Ishikawa (cell line): ENCODE measurements around the gene IVL.

Experiments
- CEBPB ChIP-seq: IDR thresholded peaks from 2 replicates; pipeline ENCODE4 v1.6.1; 2012
- CREB1 ChIP-seq: IDR thresholded peaks from 2 replicates; pipeline ENCODE4 v1.6.1; 2012; ENCODE audit warnings: low read depth
- EGR1 ChIP-seq: IDR thresholded peaks from 2 replicates; pipeline ENCODE4 v1.6.1; 2012
- EP300 ChIP-seq: IDR thresholded peaks from 2 replicates; pipeline ENCODE4 v1.6.1; 2012; ENCODE audit warnings: borderline replicate concordance
- FOXM1 ChIP-seq: IDR thresholded peaks from 2 replicates; pipeline ENCODE4 v1.6.1; 2012; ENCODE audit warnings: low read depth, borderline replicate concordance
- MAX ChIP-seq: IDR thresholded peaks from 2 replicates; pipeline ENCODE4 v1.6.1; 2012
- NFIC ChIP-seq: IDR thresholded peaks from 2 replicates; pipeline ENCODE4 v1.6.1; 2012
- RAD21 ChIP-seq: IDR thresholded peaks from 2 replicates; pipeline ENCODE4 v1.6.1; 2012; ENCODE audit warnings: low read depth
- REST ChIP-seq: IDR thresholded peaks from 2 replicates; pipeline ENCODE4 v1.6.1; 2012; ENCODE audit warnings: low read depth, mild to moderate bottlenecking
- TAF1 ChIP-seq: IDR thresholded peaks from 2 replicates; pipeline ENCODE4 v1.6.1; 2012; ENCODE audit warnings: low read depth, mild to moderate bottlenecking
- TCF12 ChIP-seq: IDR thresholded peaks from 2 replicates; pipeline ENCODE4 v1.6.1; 2012; ENCODE audit warnings: low read depth
- TEAD4 ChIP-seq: IDR thresholded peaks from 2 replicates; pipeline ENCODE4 v1.6.1; 2012
- USF1 ChIP-seq: IDR thresholded peaks from 2 replicates; pipeline ENCODE4 v1.6.1; 2012
- YY1 ChIP-seq: IDR thresholded peaks from 2 replicates; pipeline ENCODE4 v1.6.1; 2012; ENCODE audit warnings: low read depth
- ZBTB7A ChIP-seq: IDR thresholded peaks from 2 replicates; pipeline ENCODE4 v1.6.1; 2012; ENCODE audit warnings: low read depth

IVL gene

GRCh38 chr1:152954436-152954835 is 46.1 kb downstream of the IVL start:
- no peak for TF ChIP-seq YY1
- no peak for TF ChIP-seq TAF1
- TF ChIP-seq CEBPB: no peak
- TF ChIP-seq EP300: no peak
- no peak for TF ChIP-seq CREB1
- no peak for TF ChIP-seq RAD21
- TF ChIP-seq TCF12: no peak
- TF ChIP-seq TEAD4: no peak
- no peak for TF ChIP-seq ZBTB7A
- no peak for TF ChIP-seq EGR1
- no peak for TF ChIP-seq FOXM1
- no peak for TF ChIP-seq NFIC
- TF ChIP-seq MAX: no peak

GRCh38 chr1:152957561-152957960 is 49.2 kb downstream of the IVL start:
- no peak for TF ChIP-seq ZBTB7A
- no peak for TF ChIP-seq EGR1

GRCh38 chr1:152959273-152959672 is 50.9 kb downstream of the IVL start:
- no peak for TF ChIP-seq REST
- TF ChIP-seq EP300: no peak
- TF ChIP-seq TCF12: no peak
- no peak for TF ChIP-seq EGR1
- no peak for TF ChIP-seq MAX
- TF ChIP-seq CREB1: no peak
- TF ChIP-seq RAD21: no peak
- TF ChIP-seq YY1: no peak
- no peak for TF ChIP-seq USF1
- no peak for TF ChIP-seq CEBPB
- no peak for TF ChIP-seq FOXM1
- no peak for TF ChIP-seq NFIC
- TF ChIP-seq TAF1: no peak
- no peak for TF ChIP-seq TEAD4
- TF ChIP-seq ZBTB7A: no peak

GRCh38 chr1:152959801-152960451 is 51.6 kb downstream of the IVL start:
- TF ChIP-seq EP300 (no peak), MAX (no peak), TCF12 (no peak), EGR1 (no peak), YY1 (no peak)

- no peak for TF ChIP-seq NFIC
- TF ChIP-seq EP300: no peak
- TF ChIP-seq RAD21: peak; percentile 32; the same call in 1 of the 2 replicates
- no peak for TF ChIP-seq REST
- TF ChIP-seq YY1: no peak
- TF ChIP-seq CEBPB: no peak
- TF ChIP-seq ZBTB7A: no peak
- no peak for TF ChIP-seq USF1
Measured at GRCh38 chr1:152960452-152961044, 52.2 kb downstream of the IVL start.
